Measurements from ENCODE around the gene TRIM21.

The TRIM21 gene

GRCh38 chr11:4393209-4393857 is at the start of gene TRIM21:
Gene TRIM21 (minus strand): TSS chr11:4393702. CDS start chr11:4390409, 3,293 bp downstream.
- H3K4me3 ChIP-seq (ENCODE audit: low read depth, low read length), result peak within 1 kb of the TSS; percentile 68

GRCh38 chr11:4441515-4441914 is 48.0 kb upstream of the TRIM21 start:
- H3K4me3 ChIP-seq (ENCODE audit: low read depth, low read length), result no peak overlapping the region
- TF ChIP-seq CTCF (IDR thresholded peaks at IDR 0.05; ENCODE audit: borderline replicate concordance, insufficient read depth, low read depth, low read length), result no peak

More at GRCh38 chr11:4393209-4393857, at the start of gene TRIM21:
- TF ChIP-seq CTCF (IDR thresholded peaks at IDR 0.05; ENCODE audit: borderline replicate concordance, insufficient read depth, low read depth, low read length), result no peak

GRCh38 chr11:4436411-4436810 is 42.9 kb upstream of the TRIM21 start:
- no peak overlapping the region for H3K4me3 ChIP-seq (ENCODE audit: low read depth, low read length)
- no peak for TF ChIP-seq CTCF (IDR thresholded peaks at IDR 0.05; ENCODE audit: borderline replicate concordance, insufficient read depth, low read depth, low read length)

- no peak overlapping the region for H3K4me3 ChIP-seq (ENCODE audit: low read depth, low read length)
- no peak for TF ChIP-seq CTCF (IDR thresholded peaks at IDR 0.05; ENCODE audit: borderline replicate concordance, insufficient read depth, low read depth, low read length)
These were observed 40.4 kb upstream of the TRIM21 start for GRCh38 chr11:4433856-4434255.

- H3K4me3 ChIP-seq (ENCODE audit: low read depth, low read length), result no peak overlapping the region
- TF ChIP-seq CTCF (IDR thresholded peaks at IDR 0.05; ENCODE audit: borderline replicate concordance, insufficient read depth, low read depth, low read length), result no peak
These were observed 36.5 kb upstream of the TRIM21 start for GRCh38 chr11:4430051-4430450.

GRCh38 chr11:4418403-4418802 is 24.9 kb upstream of the TRIM21 start:
- no peak for TF ChIP-seq CTCF (IDR thresholded peaks at IDR 0.05; ENCODE audit: borderline replicate concordance, insufficient read depth, low read depth, low read length)
- no peak overlapping the region for H3K4me3 ChIP-seq (ENCODE audit: low read depth, low read length)

GRCh38 chr11:4416816-4417215 is 23.3 kb upstream of the TRIM21 start:
- no peak for TF ChIP-seq CTCF (IDR thresholded peaks at IDR 0.05; ENCODE audit: borderline replicate concordance, insufficient read depth, low read depth, low read length)
- H3K4me3 ChIP-seq (ENCODE audit: low read depth, low read length), result no peak overlapping the region

Measured in GM12875 (cell line).